Sigmoid colon (tissue), 7 donors: ENCODE measurements around the gene SGCD. TPM values are rescaled to one million over a fixed set of nuclear protein-coding genes. Genes with fewer than 3 reads are reported as not detected.

Experiments
- DNase-seq: peaks from one replicate; pipeline ENCODE4 v3.0.0-alpha.2; 2019
- H3K27ac ChIP-seq, 4 donors: fragments of 200-600 bp; sonication (generic); one replicate each; pipeline ENCODE4 v1.5.1; 2016 to 2019; ENCODE audit warnings: mild to moderate bottlenecking in 1 of 4
- H3K27me3 ChIP-seq, 3 donors: fragments of 200-600 bp; sonication (generic); one replicate each; pipeline ENCODE4 v1.5.1; 2019; ENCODE audit warnings: mild to moderate bottlenecking in 1 of 3
- H3K36me3 ChIP-seq, 4 donors: fragments of 200-600 bp; sonication (generic); one replicate each; pipeline ENCODE4 v1.5.1; 2016 to 2019
- H3K4me1 ChIP-seq, 4 donors: fragments of 200-600 bp; sonication (generic); one replicate each; pipeline ENCODE4 v1.5.1; 2017 to 2019
- H3K4me3 ChIP-seq, 4 donors: fragments of 200-600 bp; sonication (generic); one replicate each; pipeline ENCODE4 v1.5.1; 2017 to 2019; ENCODE audit warnings: mild to moderate bottlenecking in 2 of 4, moderate library complexity in 1 of 4
- H3K9me3 ChIP-seq, 4 donors: fragments of 200-600 bp in 3 of 4; sonication (generic) in 3 of 4; one replicate each; pipeline versions ENCODE4 v1.5.1 to v1.6.1; 2013 to 2019
- CTCF ChIP-seq, 4 experiments: fragments of 450-650 bp in 3 of 4; fragments of 200-600 bp in 1 of 4; IDR thresholded peaks; one replicate each; pipeline ENCODE4 v1.5.1; 2016 to 2019; ENCODE audit warnings: antibody characterized with exemption in 4 of 4, mild to moderate bottlenecking in 3 of 4, moderate library complexity in 2 of 4
- EP300 ChIP-seq, 4 donors: sonication (generic); formaldehyde crosslinking; IDR thresholded peaks; one replicate each; pipeline ENCODE4 v1.6.1; 2017; ENCODE audit warnings: antibody characterized with exemption in 4 of 4
- POLR2A ChIP-seq, 2 donors: fragments of 450-650 bp; IDR thresholded peaks; one replicate each; pipeline ENCODE4 v1.6.1; 2016; ENCODE audit warnings: antibody characterized with exemption in 2 of 2, mild to moderate bottlenecking in 2 of 2, moderate library complexity in 2 of 2
- POLR2AphosphoS5 ChIP-seq, 4 donors: sonication (generic); formaldehyde crosslinking; IDR thresholded peaks; one replicate each; pipeline ENCODE4 v1.6.1; 2017; ENCODE audit warnings: antibody characterized with exemption in 4 of 4
- WGBS, 2 donors: extraction: QIAGEN DNeasy Blood & Tissue Kit; methylation state at CpG; one replicate each; pipeline ENCODE4 v1.1.7; 2013; 5-methylcytosine and 5-hydroxymethylcytosine counted together
- intact Hi-C: fragments of 100-400 bp; cut with DNase I; formaldehyde crosslinking; loops from one replicate; pipeline ENCODE4 v1.15.1; 2023
- polyA plus RNA-seq, 3 donors: library from polyadenylated mRNA; stranded (reverse); fragments of 200-250 nt; gene quantifications; one replicate each; pipeline ENCODE4 v1.2.3, GENCODE V29; 2013
- total RNA-seq, 4 donors: library from RNA; depleted of rRNA; stranded (reverse); fragments of >200 nt; gene quantifications; one replicate each; pipeline ENCODE4 v1.1.0, GENCODE V29; 2016
- donor health status: healthy with polysubstance abuse.
- donor health status: Bipolar disorder and iron deficiency.
- donor health status: healthy.

Gene SGCD
- total and polyA plus RNA-seq, 7 donors, result under 0.01 to 34.3 (median 8.2) TPM

GRCh38 chr5:156482818-156483217 is 155.9 kb downstream of the SGCD start:
- Histone ChIP-seq H3K4me1 (no peaks in the 10 kb centered on the region), H3K9me3 (peaks cover 0 to 5% (median 0%) of the 10 kb centered on the region in 4 donors), H3K27me3 (no peaks in the 10 kb centered on the region), H3K27ac (no peak overlapping the region), H3K36me3 (no peaks in the 10 kb centered on the region), H3K4me3 (no peak overlapping the region)
- TF ChIP-seq EP300 (IDR thresholded peaks at IDR 0.05), result no peak
- TF ChIP-seq POLR2AphosphoS5 (IDR thresholded peaks at IDR 0.05), result no peak
- TF ChIP-seq CTCF (IDR thresholded peaks at IDR 0.05), result no peak
- TF ChIP-seq POLR2A (IDR thresholded peaks at IDR 0.05), result no peak
- intact Hi-C loops, result no loop called here
- DNase-seq, result no peak

GRCh38 chr5:156486394-156487238 is 159.7 kb downstream of the SGCD start:
- H3K9me3 ChIP-seq, result peaks cover 0 to 5% (median 0%) of the 10 kb centered on the region in 4 donors
- H3K36me3 ChIP-seq, result no peaks in the 10 kb centered on the region
- H3K27me3 ChIP-seq, result no peaks in the 10 kb centered on the region
- no peak for TF ChIP-seq EP300 (IDR thresholded peaks at IDR 0.05)
- TF ChIP-seq CTCF (IDR thresholded peaks at IDR 0.05), result no peak
- TF ChIP-seq POLR2AphosphoS5 (IDR thresholded peaks at IDR 0.05), result no peak
- TF ChIP-seq POLR2A (IDR thresholded peaks at IDR 0.05), result no peak
- intact Hi-C loops, result no loop called here
- H3K4me3 ChIP-seq, result no peak overlapping the region
- H3K4me1 ChIP-seq, result no peaks in the 10 kb centered on the region
- DNase-seq, result no peak
- 68 to 83% methylated on average over 2 of the region's 2 CpGs for WGBS, 2 donors
- no peak overlapping the region for H3K27ac ChIP-seq

GRCh38 chr5:156491766-156492165 is 164.8 kb downstream of the SGCD start:
- intact Hi-C loops, result no loop called here
- no peak overlapping the region for H3K4me3 ChIP-seq
- 26 to 43% methylated on average over 1 of the region's 1 CpG for WGBS, 2 donors

GRCh38 chr5:156496291-156496690 is 169.3 kb downstream of the SGCD start:
- no peaks in the 10 kb centered on the region for H3K9me3 ChIP-seq
- intact Hi-C loops, result loop anchor here (5.0 kb wide), 1 partner anchor 169 kb away; the partner anchor contains the start of gene SGCD
- H3K36me3 ChIP-seq, result no peaks in the 10 kb centered on the region
- DNase-seq, result no peak
- peaks cover 0 to 43% (median 35%) of the 10 kb centered on the region in 4 donors for H3K4me1 ChIP-seq
- H3K27me3 ChIP-seq, result no peaks in the 10 kb centered on the region
- TF ChIP-seq POLR2A (IDR thresholded peaks at IDR 0.05), result no peak
- no peak for TF ChIP-seq CTCF (IDR thresholded peaks at IDR 0.05)
- no peak for TF ChIP-seq EP300 (IDR thresholded peaks at IDR 0.05)
- TF ChIP-seq POLR2AphosphoS5 (IDR thresholded peaks at IDR 0.05), result no peak
- WGBS, 2 donors, result 57 to 70% methylated on average over 3 of the region's 3 CpGs
- no peak overlapping the region for H3K4me3 ChIP-seq
- peak overlapping the region in 3 of 4 donors; percentile 38 to 69 (median 66) for H3K27ac ChIP-seq

More at GRCh38 chr5:156491766-156492165, 164.8 kb downstream of the SGCD start:
- no peaks in the 10 kb centered on the region for H3K27me3 ChIP-seq
- H3K36me3 ChIP-seq, result no peaks in the 10 kb centered on the region
- no peak for DNase-seq
- no peaks in the 10 kb centered on the region for H3K9me3 ChIP-seq
- TF ChIP-seq POLR2AphosphoS5 (IDR thresholded peaks at IDR 0.05) (no peak), POLR2A (IDR thresholded peaks at IDR 0.05) (no peak), CTCF (IDR thresholded peaks at IDR 0.05) (no peak), EP300 (IDR thresholded peaks at IDR 0.05) (no peak)
- no peak overlapping the region for H3K27ac ChIP-seq
- H3K4me1 ChIP-seq, result peaks cover 0 to 28% (median 19%) of the 10 kb centered on the region in 4 donors
